Vein endothelial cell (primary cell): ENCODE results near the gene EFNB3. TPM values are rescaled to one million over a fixed set of nuclear protein-coding genes. Genes with fewer than 3 reads are reported as not detected.

ENCODE experiments used
- total RNA-seq: library from RNA; depleted of rRNA; stranded (reverse); fragments of >200 nt; gene quantifications from 2 replicates; pipeline ENCODE4 v1.2.3, GENCODE V29; 2012

The EFNB3 gene
- 1.1 and 1.6 TPM in 2 replicates for total RNA-seq

GRCh38 chr17:7704601-7705268 is at the start of gene EFNB3:
Gene EFNB3 (plus strand): TSS chr17:7705202. CDS start chr17:7705599, 397 bp downstream.

GRCh38 chr17:7687072-7687907 is 17.7 kb upstream of the EFNB3 start, which contains the start of gene TP53:
Gene TP53 (minus strand): TSS chr17:7687490. CDS start chr17:7676594, 10,896 bp downstream.

GRCh38 chr17:7687908-7688807 is 16.8 kb upstream of the EFNB3 start, which contains the start of gene WRAP53:
Gene WRAP53 (plus strand): TSS chr17:7688477. CDS start chr17:7688649, 172 bp downstream.

GRCh38 chr17:7716901-7717755 is 12.1 kb downstream of the EFNB3 start, which contains the start of gene DNAH2:
Gene DNAH2 (plus strand): TSS chr17:7717744. CDS start chr17:7719735, 1,991 bp downstream.

Other genes starting within 250 kb of the EFNB3 start
- gene ZBTB4, start 225.6 kb upstream of the EFNB3 start, total RNA-seq = 26.4 and 32.3 TPM in 2 replicates
- not detected in 2 replicates for gene SLC35G6, start 223.8 kb upstream of the EFNB3 start, total RNA-seq
- gene POLR2A, start 220.8 kb upstream of the EFNB3 start, total RNA-seq = 128 and 163 TPM in 2 replicates
- gene TNFSF12, start 156.1 kb upstream of the EFNB3 start, total RNA-seq = 16.7 and 20.2 TPM in 2 replicates
- gene TNFSF13, start 146.5 kb upstream of the EFNB3 start, total RNA-seq = 1.3 and 2.5 TPM in 2 replicates
- gene SENP3, start 143.3 kb upstream of the EFNB3 start, total RNA-seq = 78.2 and 91.8 TPM in 2 replicates
- 5.5 and 7.5 TPM in 2 replicates for gene CD68, start 125.6 kb upstream of the EFNB3 start, total RNA-seq
- gene MPDU1, start 121.3 kb upstream of the EFNB3 start, total RNA-seq = 139 and 210 TPM in 2 replicates
- gene SOX15, start 115.1 kb upstream of the EFNB3 start, total RNA-seq = 0.33 TPM in 1 of 2 replicates, not detected in the other
- gene FXR2, start 90.3 kb upstream of the EFNB3 start, total RNA-seq = 35.9 and 44.5 TPM in 2 replicates
- 18.3 and 25.2 TPM in 2 replicates for gene SAT2, start 77.4 kb upstream of the EFNB3 start, total RNA-seq
- 0.19 TPM in 1 of 2 replicates, not detected in the other for gene SHBG, start 75.1 kb upstream of the EFNB3 start, total RNA-seq
- gene ATP1B2, start 54.3 kb upstream of the EFNB3 start, total RNA-seq = not detected in 2 replicates
- gene TP53, start 17.7 kb upstream of the EFNB3 start, total RNA-seq = 144 and 156 TPM in 2 replicates
- 11.8 and 13.5 TPM in 2 replicates for gene WRAP53, start 16.7 kb upstream of the EFNB3 start, total RNA-seq
- gene DNAH2, start 12.5 kb downstream of the EFNB3 start, total RNA-seq = under 0.01 and 0.10 TPM in 2 replicates
- gene KDM6B, start 129.0 kb downstream of the EFNB3 start, total RNA-seq = 5.3 and 5.6 TPM in 2 replicates
- gene TMEM88, start 149.9 kb downstream of the EFNB3 start, total RNA-seq = 26.5 and 43.0 TPM in 2 replicates
- gene NAA38, start 152.4 kb downstream of the EFNB3 start, total RNA-seq = 62.8 and 67.9 TPM in 2 replicates
- gene CYB5D1, start 152.8 kb downstream of the EFNB3 start, total RNA-seq = 9.5 and 12.0 TPM in 2 replicates
- gene CHD3, start 183.6 kb downstream of the EFNB3 start, total RNA-seq = 82.6 and 124 TPM in 2 replicates
- gene RNF227, start 211.1 kb downstream of the EFNB3 start, total RNA-seq = 0.76 and 0.98 TPM in 2 replicates
- gene KCNAB3, start 224.7 kb downstream of the EFNB3 start, total RNA-seq = 0.98 and 1.2 TPM in 2 replicates
- 46.1 and 49.6 TPM in 2 replicates for gene TRAPPC1, start 226.7 kb downstream of the EFNB3 start, total RNA-seq
- 20.3 and 21.0 TPM in 2 replicates for gene CNTROB, start 227.0 kb downstream of the EFNB3 start, total RNA-seq